ENCODE measurements around the gene SIAH2. TPM values are rescaled to one million over a fixed set of nuclear protein-coding genes. Genes with fewer than 3 reads are reported as not detected.

Gene SIAH2
- total and polyA plus RNA-seq, 9 donors = 15.9 to 22.1 (median 19.8) TPM

DNA sequence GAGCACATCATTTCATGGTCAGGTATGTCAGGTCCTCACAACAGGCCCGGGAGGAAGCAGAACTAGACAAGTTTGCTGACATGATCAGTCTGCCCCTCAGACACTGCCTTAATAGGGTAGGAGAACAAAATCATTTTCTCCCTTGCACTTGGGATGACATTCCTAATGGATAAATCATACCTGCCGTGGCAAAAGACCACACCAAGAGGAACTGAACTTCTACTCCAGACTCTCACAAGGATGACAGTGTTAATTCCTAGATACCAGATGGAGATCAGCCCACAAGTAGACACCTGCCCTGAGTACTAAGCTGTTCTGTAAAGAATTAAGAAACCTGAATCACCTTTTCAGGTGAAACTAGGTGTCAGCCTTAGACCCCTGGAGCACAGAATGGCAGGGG, 19.5 kb downstream of the SIAH2 start:
- Histone ChIP-seq H3K36me3 (ENCODE audit: control insufficient read depth, insufficient read depth, low read length) (peaks cover 10% of the 10 kb centered on the region), H3K4me1 (ENCODE audit: control insufficient read depth, insufficient read depth, low read length) (no peaks in the 10 kb centered on the region), H3K4me3 (ENCODE audit: low read length) (no peak overlapping the region), H3K27me3 (ENCODE audit: control insufficient read depth, insufficient read depth, low read length) (no peaks in the 10 kb centered on the region), H3K9me3 (replicated peaks; ENCODE audit: control insufficient read depth, low read depth, low read length) (no peaks in the 10 kb centered on the region), H3K27ac (ENCODE audit: low read length) (no peak overlapping the region)
- no CpG with 5 or more reads among the region's 2 CpGs for WGBS (ENCODE audit: insufficient coverage)
- no peak for DNase-seq

DNA sequence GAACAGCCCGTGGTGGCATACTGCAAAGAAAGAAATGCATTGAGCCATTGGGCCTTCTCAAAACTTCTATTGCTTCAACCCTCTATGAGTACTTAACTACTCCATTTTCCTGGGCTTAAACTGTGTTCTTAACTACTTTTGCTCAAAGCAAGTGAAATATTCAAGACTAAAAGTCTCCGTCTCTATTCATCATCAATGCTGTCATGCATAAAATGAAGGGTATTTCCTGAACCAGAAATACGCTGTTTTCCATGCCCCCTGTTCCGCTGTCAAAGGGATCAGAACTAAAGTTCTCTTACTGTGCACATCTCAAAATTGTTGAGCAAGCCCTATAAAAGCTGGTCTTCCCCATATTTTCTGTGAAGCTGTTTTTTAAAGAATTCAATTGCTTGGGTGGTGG, 20.3 kb downstream of the SIAH2 start:
- Histone ChIP-seq H3K36me3 (ENCODE audit: control insufficient read depth, insufficient read depth, low read length) (peaks cover 10% of the 10 kb centered on the region), H3K27ac (ENCODE audit: low read length) (no peak overlapping the region), H3K27me3 (ENCODE audit: control insufficient read depth, insufficient read depth, low read length) (no peaks in the 10 kb centered on the region), H3K9me3 (replicated peaks; ENCODE audit: control insufficient read depth, low read depth, low read length) (no peaks in the 10 kb centered on the region), H3K4me3 (ENCODE audit: low read length) (no peak overlapping the region), H3K4me1 (ENCODE audit: control insufficient read depth, insufficient read depth, low read length) (no peaks in the 10 kb centered on the region)
- no peak for DNase-seq
- 100% methylated on average over 1 of the region's 4 CpGs for WGBS (ENCODE audit: insufficient coverage)

DNA sequence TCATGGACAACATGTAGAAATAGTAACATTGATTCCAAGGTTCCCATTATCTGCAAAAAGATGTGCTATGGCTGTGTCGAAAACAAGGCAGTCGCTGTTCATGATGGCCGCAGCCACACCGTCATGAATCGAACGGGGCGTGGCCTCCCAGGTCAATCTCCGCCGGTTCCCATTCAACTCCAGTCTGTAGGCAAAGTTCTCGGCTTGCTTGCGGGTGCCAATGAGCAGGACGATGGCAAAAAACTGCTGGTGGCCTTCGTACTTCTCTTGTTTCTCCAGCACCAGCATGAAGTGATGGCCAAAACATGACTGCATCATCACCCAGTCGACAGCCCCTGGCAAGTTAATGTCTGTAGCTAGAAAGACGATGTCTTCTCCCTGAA, 20.8 kb downstream of the SIAH2 start:
- Histone ChIP-seq H3K4me3 (ENCODE audit: low read length) (no peak overlapping the region), H3K4me1 (ENCODE audit: control insufficient read depth, insufficient read depth, low read length) (no peaks in the 10 kb centered on the region), H3K27me3 (ENCODE audit: control insufficient read depth, insufficient read depth, low read length) (no peaks in the 10 kb centered on the region), H3K9me3 (replicated peaks; ENCODE audit: control insufficient read depth, low read depth, low read length) (no peaks in the 10 kb centered on the region), H3K36me3 (ENCODE audit: control insufficient read depth, insufficient read depth, low read length) (peaks cover 10% of the 10 kb centered on the region), H3K27ac (ENCODE audit: low read length) (no peak overlapping the region)
- DNase-seq = no peak
- 93% methylated on average over 12 of the region's 15 CpGs for WGBS (ENCODE audit: insufficient coverage)

DNA sequence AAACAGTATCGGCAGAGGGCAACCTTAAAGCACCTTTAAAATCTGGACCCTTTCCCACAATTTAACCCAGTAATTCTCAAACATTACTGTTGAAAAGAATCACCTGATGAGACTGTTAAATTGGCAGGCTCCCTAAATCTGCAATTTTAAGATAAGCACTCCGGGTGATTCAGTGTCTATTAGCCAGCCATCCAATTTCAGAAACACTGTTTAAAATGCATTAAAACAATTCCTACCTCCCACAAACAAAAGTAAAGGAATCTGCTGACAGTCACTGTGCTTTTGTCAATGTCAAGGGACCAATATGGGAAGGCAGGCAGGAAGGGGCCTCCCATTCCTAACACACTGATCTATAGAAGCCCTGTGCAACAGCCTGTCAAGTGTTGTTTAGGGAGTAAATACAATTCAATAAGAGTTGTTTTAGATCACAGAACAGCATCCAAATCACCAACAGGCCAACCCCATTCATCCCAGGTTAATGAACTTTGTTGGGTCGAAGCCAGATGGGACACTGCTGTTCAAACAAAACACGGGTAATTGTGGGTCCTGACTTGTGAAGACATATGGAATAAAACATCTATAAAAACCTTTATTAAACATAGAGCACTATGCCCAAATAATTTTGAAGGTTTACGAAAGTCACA, 21.4 kb downstream of the SIAH2 start:
- Histone ChIP-seq H3K36me3 (ENCODE audit: control insufficient read depth, insufficient read depth, low read length) (peaks cover 10% of the 10 kb centered on the region), H3K4me1 (ENCODE audit: control insufficient read depth, insufficient read depth, low read length) (no peaks in the 10 kb centered on the region), H3K4me3 (ENCODE audit: low read length) (no peak overlapping the region), H3K27me3 (ENCODE audit: control insufficient read depth, insufficient read depth, low read length) (no peaks in the 10 kb centered on the region), H3K27ac (ENCODE audit: low read length) (no peak overlapping the region), H3K9me3 (replicated peaks; ENCODE audit: control insufficient read depth, low read depth, low read length) (no peaks in the 10 kb centered on the region)
- no peak for DNase-seq
- no CpG with 5 or more reads among the region's 5 CpGs for WGBS (ENCODE audit: insufficient coverage)

DNA sequence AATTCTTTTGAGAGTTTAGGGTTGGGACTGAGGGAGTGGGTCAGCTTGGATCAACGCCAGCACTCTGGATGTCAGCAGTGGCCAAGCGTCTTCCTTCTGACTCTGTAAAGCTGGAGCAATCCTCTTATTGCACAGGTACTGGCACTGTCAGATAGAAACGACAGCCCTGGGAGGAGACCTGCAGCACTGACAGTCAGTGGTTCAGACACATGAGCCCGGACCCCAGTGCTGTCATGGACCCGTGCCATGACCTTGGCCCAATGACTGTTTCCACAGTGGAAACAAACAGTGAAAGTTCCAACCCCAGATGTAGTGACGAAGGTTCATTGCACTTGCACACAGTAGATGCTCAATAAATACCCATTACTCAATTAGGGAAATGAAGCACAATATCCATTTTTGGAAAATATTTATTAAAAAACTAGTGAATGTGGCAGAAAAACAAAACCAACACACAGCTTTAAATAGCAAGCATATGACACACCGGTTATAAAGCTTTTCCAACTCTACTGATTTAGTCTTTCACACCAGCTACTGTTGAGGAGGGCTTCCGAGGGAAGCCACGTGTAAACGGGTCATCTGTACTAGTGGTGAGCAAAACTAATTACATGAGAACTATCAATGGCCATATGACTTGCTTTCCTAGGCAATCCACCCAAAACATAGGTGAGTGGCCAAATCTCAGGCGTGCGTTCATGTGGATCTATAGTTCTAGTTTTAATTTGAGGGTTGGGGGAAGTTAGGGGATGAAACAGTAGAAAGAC, 22.1 kb downstream of the SIAH2 start:
- 70% methylated on average over 5 of the region's 12 CpGs for WGBS (ENCODE audit: insufficient coverage)
- no peak for DNase-seq
- Histone ChIP-seq H3K27me3 (ENCODE audit: control insufficient read depth, insufficient read depth, low read length) (no peaks in the 10 kb centered on the region), H3K4me3 (ENCODE audit: low read length) (no peak overlapping the region), H3K27ac (ENCODE audit: low read length) (no peak overlapping the region), H3K36me3 (ENCODE audit: control insufficient read depth, insufficient read depth, low read length) (peaks cover 10% of the 10 kb centered on the region), H3K9me3 (replicated peaks; ENCODE audit: control insufficient read depth, low read depth, low read length) (no peaks in the 10 kb centered on the region), H3K4me1 (ENCODE audit: control insufficient read depth, insufficient read depth, low read length) (no peaks in the 10 kb centered on the region)

DNA sequence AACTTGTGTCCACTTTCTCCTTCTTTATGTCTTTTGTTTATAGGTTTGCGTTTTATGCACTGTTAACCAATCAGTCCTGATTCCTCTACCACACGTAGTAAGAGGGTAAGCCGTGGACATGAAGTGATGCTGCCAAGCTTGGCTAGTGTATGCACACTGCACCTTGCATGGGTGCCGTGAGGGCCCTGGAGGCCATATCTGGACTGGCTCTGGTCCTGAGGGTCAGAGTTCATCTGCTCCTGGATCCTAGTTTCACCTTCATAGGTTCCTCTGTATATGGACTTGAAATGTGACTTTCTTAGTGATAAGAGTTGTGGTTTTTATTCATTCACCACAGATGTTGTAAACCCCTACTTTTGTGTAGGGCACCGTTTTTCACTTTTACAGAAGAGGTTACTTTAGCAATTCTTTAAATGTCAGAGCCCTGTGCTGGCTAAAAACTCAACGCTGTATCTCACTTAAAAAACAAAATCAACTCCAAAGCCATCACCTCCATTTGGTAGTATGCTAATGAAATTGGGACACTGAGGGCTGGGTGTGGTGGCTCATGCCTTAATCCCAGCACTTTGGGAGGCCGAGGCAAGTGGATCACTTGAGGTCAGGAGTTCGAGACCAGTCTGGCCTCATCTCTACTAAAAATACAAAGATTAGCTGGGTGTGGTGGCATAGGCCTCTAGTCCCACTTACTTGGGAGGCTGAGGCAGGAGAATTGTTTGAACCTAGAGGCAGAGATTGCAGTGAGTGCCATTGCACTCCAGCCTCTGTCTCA, 22.9 kb downstream of the SIAH2 start:
- H3K27ac ChIP-seq (ENCODE audit: low read length) = no peak overlapping the region

DNA sequence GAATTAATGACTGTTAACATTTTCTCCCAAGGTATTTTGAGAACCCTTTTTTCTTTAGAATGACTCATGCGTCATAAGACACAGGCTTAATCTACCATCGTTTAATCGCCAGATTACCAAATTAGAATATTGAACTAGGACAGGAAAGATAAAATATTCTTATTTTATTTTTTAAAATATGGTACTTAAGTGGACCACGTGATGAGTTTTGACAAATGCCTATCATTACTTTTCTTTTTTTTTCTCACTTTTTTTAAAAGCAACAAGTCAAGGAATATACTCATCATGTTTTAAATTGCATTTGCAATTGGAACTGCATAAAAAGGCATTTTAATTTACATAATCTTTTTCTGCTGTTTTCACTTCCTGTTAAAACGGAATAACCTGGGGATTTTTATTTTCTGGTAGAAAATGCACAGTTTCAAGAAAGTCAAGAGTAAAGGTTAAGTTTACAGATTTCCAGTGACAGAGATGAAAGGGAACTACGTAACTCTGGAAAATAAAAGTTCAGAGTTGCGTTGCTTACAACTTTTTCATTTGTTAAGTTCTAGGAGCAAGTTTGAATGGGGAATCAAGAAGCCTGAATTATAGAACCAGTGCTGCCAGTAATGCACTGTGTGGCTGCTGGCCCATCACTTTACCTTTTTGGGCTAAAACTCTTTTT, 23.6 kb downstream of the SIAH2 start:
- H3K27me3 ChIP-seq (ENCODE audit: control insufficient read depth, insufficient read depth, low read length) = no peaks in the 10 kb centered on the region
- DNase-seq = no peak
- H3K4me3 ChIP-seq (ENCODE audit: low read length) = no peak overlapping the region
- peaks cover 10% of the 10 kb centered on the region for H3K36me3 ChIP-seq (ENCODE audit: control insufficient read depth, insufficient read depth, low read length)
- H3K27ac ChIP-seq (ENCODE audit: low read length) = no peak overlapping the region
- H3K4me1 ChIP-seq (ENCODE audit: control insufficient read depth, insufficient read depth, low read length) = no peaks in the 10 kb centered on the region
- 77% methylated on average over 2 of the region's 7 CpGs for WGBS (ENCODE audit: insufficient coverage)
- no peaks in the 10 kb centered on the region for H3K9me3 ChIP-seq (replicated peaks; ENCODE audit: control insufficient read depth, low read depth, low read length)

More for the DNA sequence above, 22.9 kb downstream of the SIAH2 start:
- H3K9me3 ChIP-seq (replicated peaks; ENCODE audit: control insufficient read depth, low read depth, low read length) = no peaks in the 10 kb centered on the region
- DNase-seq = no peak
- no peaks in the 10 kb centered on the region for H3K4me1 ChIP-seq (ENCODE audit: control insufficient read depth, insufficient read depth, low read length)
- 82% methylated on average over 3 of the region's 8 CpGs for WGBS (ENCODE audit: insufficient coverage)
- H3K36me3 ChIP-seq (ENCODE audit: control insufficient read depth, insufficient read depth, low read length) = peaks cover 10% of the 10 kb centered on the region
- H3K27me3 ChIP-seq (ENCODE audit: control insufficient read depth, insufficient read depth, low read length) = no peaks in the 10 kb centered on the region
- no peak overlapping the region for H3K4me3 ChIP-seq (ENCODE audit: low read length)

DNA sequence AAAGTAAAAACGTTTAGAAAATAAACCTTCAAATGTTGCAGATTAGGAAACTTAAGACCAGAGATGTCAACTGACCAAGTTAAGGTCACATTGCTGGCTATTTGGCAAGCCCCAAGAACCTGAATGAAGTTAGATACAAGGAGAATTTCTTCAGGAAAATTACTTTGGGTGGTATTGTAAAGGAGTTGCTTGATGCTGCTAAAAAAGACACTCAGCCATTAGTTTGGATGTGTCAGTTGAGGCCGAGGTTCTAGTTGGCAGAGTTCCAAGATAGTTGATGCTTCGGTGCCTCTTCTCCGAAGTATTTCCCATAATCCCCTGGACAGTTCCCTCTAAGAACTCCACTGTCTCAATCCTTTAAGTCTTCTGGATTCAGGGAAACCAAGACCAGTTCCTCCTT, 24.3 kb downstream of the SIAH2 start:
- H3K9me3 ChIP-seq (replicated peaks; ENCODE audit: control insufficient read depth, low read depth, low read length) = no peaks in the 10 kb centered on the region
- no peak for DNase-seq
- H3K4me3 ChIP-seq (ENCODE audit: low read length) = no peak overlapping the region
- no peak overlapping the region for H3K27ac ChIP-seq (ENCODE audit: low read length)
- H3K27me3 ChIP-seq (ENCODE audit: control insufficient read depth, insufficient read depth, low read length) = no peaks in the 10 kb centered on the region
- no peaks in the 10 kb centered on the region for H3K4me1 ChIP-seq (ENCODE audit: control insufficient read depth, insufficient read depth, low read length)
- no CpG with 5 or more reads among the region's 4 CpGs for WGBS (ENCODE audit: insufficient coverage)
- peaks cover 10% of the 10 kb centered on the region for H3K36me3 ChIP-seq (ENCODE audit: control insufficient read depth, insufficient read depth, low read length)

DNA sequence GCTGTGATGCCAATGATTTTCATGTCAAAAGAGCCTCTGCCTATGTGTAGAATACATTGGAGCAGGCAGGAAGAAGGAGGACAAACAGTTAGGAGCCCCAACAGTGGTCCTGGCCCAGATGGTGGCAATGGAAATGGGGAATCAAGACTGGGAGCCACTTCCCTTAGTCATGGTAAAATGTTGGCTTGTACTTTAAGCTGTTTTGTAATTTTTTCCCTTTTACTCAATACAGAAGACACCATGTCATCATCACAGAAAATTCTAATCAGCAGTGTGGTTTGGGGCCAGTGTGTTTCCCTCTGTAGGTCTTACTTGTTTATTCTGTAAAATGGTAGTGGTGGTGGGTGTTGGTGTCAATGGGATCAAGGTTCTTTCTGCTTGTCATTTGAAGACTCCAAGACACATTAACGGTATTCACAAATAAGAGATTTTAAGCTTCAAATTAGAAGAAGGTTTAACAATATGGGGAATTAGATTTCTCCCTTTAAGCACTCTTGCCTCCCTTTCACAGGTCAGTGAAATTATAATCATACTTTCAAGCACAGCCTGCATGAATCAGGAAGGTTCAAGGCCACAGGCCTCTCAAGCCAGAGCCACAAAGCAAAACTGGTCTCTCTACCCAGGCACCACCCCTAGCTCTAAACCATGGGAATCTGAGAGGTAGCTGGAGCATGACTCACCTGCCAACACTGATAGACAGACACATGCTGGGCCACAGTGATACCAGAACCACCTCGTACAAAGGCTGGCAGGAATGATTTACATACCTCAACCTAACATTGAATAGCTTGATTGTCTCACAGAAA, 24.9 kb downstream of the SIAH2 start:
- no CpG with 5 or more reads among the region's 2 CpGs for WGBS (ENCODE audit: insufficient coverage)

More for the DNA sequence above, 24.9 kb downstream of the SIAH2 start:
- H3K9me3 ChIP-seq (replicated peaks; ENCODE audit: control insufficient read depth, low read depth, low read length) = no peaks in the 10 kb centered on the region
- H3K27me3 ChIP-seq (ENCODE audit: control insufficient read depth, insufficient read depth, low read length) = no peaks in the 10 kb centered on the region
- H3K4me1 ChIP-seq (ENCODE audit: control insufficient read depth, insufficient read depth, low read length) = no peaks in the 10 kb centered on the region
- no peak overlapping the region for H3K4me3 ChIP-seq (ENCODE audit: low read length)
- no peak for DNase-seq
- H3K36me3 ChIP-seq (ENCODE audit: control insufficient read depth, insufficient read depth, low read length) = peaks cover 10% of the 10 kb centered on the region
- H3K27ac ChIP-seq (ENCODE audit: low read length) = no peak overlapping the region
